HEK293T (cell line): ENCODE results near the gene G3BP1.
A peak's percentile ranks its signal among the peaks of the same experiment; 100 is the strongest.

ENCODE experiments used
- CTCF ChIA-PET: fragments of 350-600 bp; formaldehyde crosslinking; extraction: SDS; loops from one replicate; lab custom pipeline; 2021; ENCODE audit warnings: antibody characterized with exemption, inconsistent platforms; lab: Yijun Ruan, JAX
- POLR2A ChIA-PET: fragments of 350-600 bp; formaldehyde crosslinking; extraction: SDS; loops from one replicate; lab custom pipeline; 2020; ENCODE audit warnings: antibody characterized with exemption, inconsistent platforms; lab: Yijun Ruan, JAX
- DNase-seq: peaks from one replicate; pipeline ENCODE4 v3.0.0; 2012; ENCODE audit warnings: mixed read lengths; ENCODE audit errors: extremely low spot score
- BHLHE40 ChIP-seq: fragments of 450-650 bp; IDR thresholded peaks from 2 replicates; pipeline ENCODE4 v1.6.1; 2016; ENCODE audit warnings: mild to moderate bottlenecking, moderate library complexity, borderline replicate concordance
- CTBP1 ChIP-seq: fragments of 450-650 bp; IDR thresholded peaks from 2 replicates; pipeline ENCODE4 v1.6.1; 2016; ENCODE audit warnings: borderline replicate concordance
- ELF4 ChIP-seq: fragments of 450-650 bp; IDR thresholded peaks from 2 replicates; pipeline ENCODE4 v1.6.1; 2017; ENCODE audit warnings: antibody characterized with exemption
- FOXK2 ChIP-seq: fragments of 450-650 bp; IDR thresholded peaks from 2 replicates; pipeline ENCODE4 v1.6.1; 2016; ENCODE audit warnings: mild to moderate bottlenecking
- FOXM1 ChIP-seq: fragments of 450-650 bp; IDR thresholded peaks from 2 replicates; pipeline ENCODE4 v1.6.1; 2017; ENCODE audit warnings: mild to moderate bottlenecking, borderline replicate concordance
- HDGF ChIP-seq: fragments of 450-650 bp; IDR thresholded peaks from 2 replicates; pipeline ENCODE4 v1.6.1; 2017; ENCODE audit warnings: antibody characterized with exemption, borderline replicate concordance
- L3MBTL2 ChIP-seq: fragments of 450-650 bp; conservative IDR thresholded peaks from 2 replicates; pipeline ENCODE4 v1.6.1; 2016; ENCODE audit warnings: mild to moderate bottlenecking
- LEF1 ChIP-seq: fragments of 450-650 bp; IDR thresholded peaks from 2 replicates; pipeline ENCODE4 v1.6.1; 2017; ENCODE audit warnings: mild to moderate bottlenecking, borderline replicate concordance
- SP1 ChIP-seq: fragments of 450-650 bp; IDR thresholded peaks from 2 replicates; pipeline ENCODE4 v1.6.1; 2017
- TARDBP ChIP-seq: fragments of 450-650 bp; IDR thresholded peaks from 2 replicates; pipeline ENCODE4 v1.6.1; 2016
- ZNF384 ChIP-seq: fragments of 450-650 bp; IDR thresholded peaks from 2 replicates; pipeline ENCODE4 v1.6.1; 2016
- TF ChIP-seq, protein P1 (sequence below): fragments of 450-650 bp; IDR thresholded peaks from 2 replicates; pipeline ENCODE4 v1.6.1; 2016

G3BP1 gene

DNA sequence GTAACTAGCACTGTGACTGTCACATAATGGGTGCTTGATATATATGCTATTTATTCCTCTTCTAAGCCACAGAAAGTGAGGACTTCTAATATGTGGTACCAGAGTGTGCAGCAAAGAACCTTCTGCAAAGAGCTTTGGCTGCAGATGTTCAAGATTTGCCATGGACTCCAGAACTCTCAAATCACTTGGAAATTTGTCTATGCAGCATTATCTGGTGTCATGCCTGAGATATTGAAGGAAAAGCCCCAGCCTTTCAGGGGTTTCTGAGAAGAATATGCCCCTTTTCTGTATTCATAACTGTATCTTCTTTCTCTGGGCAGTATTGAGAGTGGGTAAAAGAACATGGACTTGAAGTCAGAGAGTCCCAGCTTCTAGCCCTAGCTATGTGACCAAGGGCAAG lies 4.8 kb upstream of the G3BP1 start:
- TF ChIP-seq BHLHE40: no peak
- no peak for TF ChIP-seq ZNF384
- no peak for TF ChIP-seq L3MBTL2
- TF ChIP-seq LEF1: no peak
- no peak for TF ChIP-seq HDGF
- TF ChIP-seq SP1: no peak
- TF ChIP-seq FOXK2: no peak
- TF ChIP-seq, protein P1, sequence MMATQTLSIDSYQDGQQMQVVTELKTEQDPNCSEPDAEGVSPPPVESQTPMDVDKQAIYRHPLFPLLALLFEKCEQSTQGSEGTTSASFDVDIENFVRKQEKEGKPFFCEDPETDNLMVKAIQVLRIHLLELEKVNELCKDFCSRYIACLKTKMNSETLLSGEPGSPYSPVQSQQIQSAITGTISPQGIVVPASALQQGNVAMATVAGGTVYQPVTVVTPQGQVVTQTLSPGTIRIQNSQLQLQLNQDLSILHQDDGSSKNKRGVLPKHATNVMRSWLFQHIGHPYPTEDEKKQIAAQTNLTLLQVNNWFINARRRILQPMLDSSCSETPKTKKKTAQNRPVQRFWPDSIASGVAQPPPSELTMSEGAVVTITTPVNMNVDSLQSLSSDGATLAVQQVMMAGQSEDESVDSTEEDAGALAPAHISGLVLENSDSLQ: no peak
- no peak for TF ChIP-seq ELF4
- CTCF ChIA-PET: interaction anchor here (0.6 kb wide), 1 partner anchor 526 kb away, joined by 6 read pairs; no protein-coding TSS in a partner anchor
- POLR2A ChIA-PET: interaction anchor here (2.1 kb wide), 1 partner anchor 10 kb away, joined by 6 read pairs; no protein-coding TSS in a partner anchor
- DNase-seq: no peak

DNA sequence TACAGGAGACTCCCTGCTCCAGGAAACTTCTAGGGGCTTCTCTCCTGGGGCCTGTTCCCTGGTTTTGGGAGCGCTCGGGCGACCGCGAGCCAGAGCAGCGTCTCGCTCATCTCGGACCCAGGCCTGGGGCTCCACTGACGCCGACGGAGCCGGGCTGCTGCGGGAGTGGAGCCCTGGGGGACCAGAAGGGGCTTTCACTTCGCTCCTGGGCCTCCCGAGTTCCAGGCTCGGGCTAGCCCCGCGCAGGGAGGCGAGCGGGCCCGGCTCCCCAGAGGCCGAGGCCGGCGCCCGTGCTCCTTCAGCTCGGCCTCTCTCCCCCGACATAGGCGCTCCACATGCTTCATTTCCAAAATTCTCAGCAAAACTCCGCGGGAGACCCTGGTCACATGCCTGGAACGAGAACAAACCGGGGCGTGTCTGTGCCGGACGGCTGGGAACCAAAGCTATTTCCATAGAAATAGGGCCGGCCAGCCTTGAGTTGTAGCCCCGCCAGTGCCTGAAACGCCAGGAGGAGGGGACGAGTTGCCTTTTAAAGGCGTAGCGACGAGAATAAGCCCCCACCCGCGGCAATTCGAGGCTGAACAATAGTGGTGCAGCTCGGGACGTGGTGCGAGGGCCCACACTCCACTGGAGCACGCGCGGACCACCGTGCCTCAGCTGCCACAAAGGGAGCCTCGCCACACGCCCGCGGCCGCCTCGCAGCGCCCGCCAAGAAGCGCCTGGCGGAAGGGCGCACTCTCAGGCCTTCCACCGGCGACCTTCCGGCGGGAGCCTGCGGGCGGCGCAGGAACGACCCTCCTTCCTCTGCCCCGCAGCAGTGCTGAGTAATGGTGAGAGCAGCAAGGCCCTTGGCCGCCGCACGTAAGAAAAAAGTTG lies 1.1 kb upstream of the G3BP1 start:
- CTCF ChIA-PET: interaction anchor here (0.6 to 1.1 kb wide), 8 partner anchors 9 to 118 kb away, joined by 3 to 7 read pairs (median 3); no protein-coding TSS in a partner anchor
- TF ChIP-seq L3MBTL2: peak; percentile 82
- no peak for TF ChIP-seq FOXM1
- peak; percentile 67 for DNase-seq
- POLR2A ChIA-PET: interaction anchor here (0.5 to 5.8 kb wide), 14 partner anchors 10 to 655 kb away, joined by 3 to 84 read pairs (median 7); partner anchors contain the start of gene ATOX1

DNA sequence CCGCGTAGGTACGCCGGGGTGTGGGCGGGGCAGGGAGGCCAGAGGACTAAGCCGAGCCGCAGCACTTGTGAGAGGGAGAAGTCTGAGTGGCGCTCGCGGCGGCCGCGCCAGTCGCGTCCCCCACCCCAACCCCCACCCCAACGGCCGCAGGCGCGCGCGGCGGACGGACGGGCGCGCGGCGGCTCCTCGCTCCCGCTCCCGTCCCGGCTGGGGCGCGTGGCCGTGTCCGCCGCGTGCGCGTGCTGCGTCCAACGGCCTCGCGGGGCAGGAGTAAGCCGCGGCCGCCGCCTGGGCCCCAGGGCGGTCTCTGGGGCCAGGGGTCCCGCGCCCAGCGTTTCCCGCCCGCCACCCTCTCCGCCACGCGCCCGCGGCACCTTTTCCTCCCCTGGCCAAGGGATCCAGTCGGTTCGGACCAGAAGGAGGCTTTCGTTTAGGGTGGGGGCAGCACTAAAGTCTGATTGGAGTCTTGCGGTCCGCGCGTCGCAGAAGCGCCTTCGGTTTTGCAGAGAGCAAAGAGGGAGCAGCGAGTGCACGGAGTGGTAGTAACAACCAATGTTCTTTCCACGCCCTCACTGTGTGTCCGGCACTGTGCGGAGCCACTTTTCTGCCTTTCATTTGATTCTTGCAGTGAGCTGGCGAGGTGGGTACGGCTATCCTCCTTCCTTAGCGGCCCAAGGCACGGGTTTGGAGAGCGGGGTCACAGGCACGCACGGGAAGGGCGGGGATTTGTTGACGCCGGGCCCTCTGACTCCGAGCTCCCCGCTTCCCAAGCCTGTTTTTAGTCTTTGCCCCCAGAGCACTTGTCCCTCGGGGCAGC lies 483 bp downstream of the G3BP1 start:
- POLR2A ChIA-PET: interaction anchor here (0.6 to 5.8 kb wide), 12 partner anchors 8 to 656 kb away, joined by 3 to 84 read pairs (median 6); partner anchors contain the start of genes ATOX1 and SPARC
- TF ChIP-seq SP1 (no peak), ELF4 (no peak), L3MBTL2 (no peak), FOXM1 (no peak)
- no peak for DNase-seq
- CTCF ChIA-PET: interaction anchor here (0.7 to 1.1 kb wide), 4 partner anchors 8 to 114 kb away, joined by 3 to 7 read pairs (median 3); no protein-coding TSS in a partner anchor

DNA sequence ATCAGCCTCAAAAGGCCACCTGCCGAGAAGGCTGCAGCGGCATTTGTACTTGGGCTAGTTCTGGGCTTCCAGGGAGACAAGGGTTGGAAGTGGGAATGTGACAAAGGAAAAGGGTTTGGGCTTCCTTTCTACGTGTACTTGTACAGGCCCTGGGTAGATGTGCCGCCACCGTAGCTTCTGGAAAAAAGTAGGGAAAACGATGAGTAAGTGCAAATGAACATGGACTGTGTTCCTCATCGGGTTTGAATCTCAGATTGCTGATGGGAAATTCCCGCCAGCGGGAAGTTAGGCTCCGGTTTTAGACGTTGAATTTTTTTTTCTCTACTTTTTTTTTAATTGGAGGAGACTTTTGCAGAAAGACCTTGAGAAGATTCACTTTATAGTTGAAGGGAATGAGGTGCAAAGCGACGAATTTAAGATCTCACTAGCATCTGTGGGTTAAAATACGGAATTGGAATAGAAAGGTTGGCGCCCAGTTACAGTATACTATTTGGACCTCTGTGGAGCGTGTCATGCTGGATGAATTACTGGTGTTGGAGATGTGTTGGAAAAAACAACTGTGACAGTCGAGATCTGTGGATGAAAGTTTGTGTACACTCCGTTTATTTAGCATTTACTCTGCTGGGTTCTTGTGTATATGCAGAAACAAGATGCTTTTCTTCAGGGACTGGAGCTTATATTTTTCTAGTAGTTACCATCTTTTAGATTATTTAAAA lies 1.2 kb downstream of the G3BP1 start:
- ChIA-PET CTCF (interaction anchor here (0.6 to 0.9 kb wide), 2 partner anchors 11 to 1787 kb away, joined by 3 read pairs; no protein-coding TSS in a partner anchor), POLR2A (interaction anchor here (1.8 to 5.8 kb wide), 3 partner anchors 15 to 86 kb away, joined by 8 to 84 read pairs (median 10); partner anchors contain the start of genes ATOX1 and SPARC)
- no peak for DNase-seq
- no peak for TF ChIP-seq HDGF
- TF ChIP-seq, protein P1: peak; percentile 75

DNA sequence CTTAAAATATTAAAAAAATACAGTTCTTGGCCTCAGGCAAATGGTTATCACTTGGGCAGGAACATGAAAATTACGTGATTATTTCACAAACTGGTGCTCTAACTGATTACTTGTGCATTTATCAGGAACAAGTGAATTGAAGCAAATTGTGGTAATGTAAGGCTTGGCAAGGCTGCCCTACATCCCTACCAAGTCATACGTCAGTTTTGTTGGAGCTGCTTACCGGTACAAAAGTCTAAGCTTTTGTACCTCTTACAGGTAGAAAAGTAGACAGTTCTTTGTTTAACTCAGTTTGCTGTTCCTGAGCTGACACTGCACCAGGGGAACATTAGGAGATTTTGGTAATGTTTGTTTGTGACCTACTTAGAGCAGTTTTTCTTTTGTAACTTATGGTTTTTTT lies 2.2 kb downstream of the G3BP1 start:
- DNase-seq: no peak
- POLR2A ChIA-PET: interaction anchor here (0.7 to 5.8 kb wide), 4 partner anchors 16 to 1016 kb away, joined by 3 to 84 read pairs (median 4); partner anchors contain the start of gene ATOX1
- TF ChIP-seq BHLHE40: no peak
- TF ChIP-seq CTBP1: no peak
- CTCF ChIA-PET: interaction anchor here (0.6 to 0.7 kb wide), 3 partner anchors 14 to 87 kb away, joined by 4 to 7 read pairs (median 5); no protein-coding TSS in a partner anchor

DNA sequence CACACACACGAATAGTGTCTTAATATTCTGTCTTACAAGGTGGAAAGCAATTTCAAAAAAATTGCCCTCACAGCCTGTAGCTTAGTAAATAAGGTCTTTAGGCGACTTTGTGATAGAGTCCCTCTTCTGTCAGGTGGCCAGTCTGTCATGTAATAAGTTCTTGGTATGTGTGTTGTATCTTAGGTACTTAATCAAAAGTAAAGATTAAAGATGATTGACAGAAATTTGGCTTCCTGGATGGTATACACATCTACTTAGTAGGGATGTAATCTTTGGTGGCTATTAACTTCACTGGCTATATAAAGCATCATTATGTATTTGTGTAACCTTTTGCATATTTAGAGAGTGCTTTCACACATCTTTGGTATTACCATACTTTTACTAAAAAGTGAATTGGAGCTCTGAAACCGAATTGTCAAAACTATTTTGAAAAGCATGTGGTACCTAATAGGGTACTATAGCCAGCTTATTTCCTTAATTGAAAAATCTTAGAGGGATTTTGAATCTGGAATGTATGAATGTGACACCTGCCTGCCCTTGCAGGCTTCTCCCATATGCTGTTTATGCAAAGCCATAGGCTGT lies 3.4 kb downstream of the G3BP1 start:
- POLR2A ChIA-PET: no interaction called here
- no peak for DNase-seq
- CTCF ChIA-PET: no interaction called here

More for the DNA sequence above, 3.4 kb downstream of the G3BP1 start:
- no peak for TF ChIP-seq TARDBP
- TF ChIP-seq, protein P1: peak; percentile 51; the same call in 1 of the 2 replicates
- TF ChIP-seq LEF1: no peak
